GM12872 (cell line): ENCODE data around the gene EGLN2.

Source experiments
- CTCF ChIP-seq: IDR thresholded peaks from 3 replicates; pipeline ENCODE4 v1.5.1; 2011; ENCODE audit warnings: low read depth, mild to moderate bottlenecking, low read length, moderate library complexity; ENCODE audit not compliant: insufficient read depth

The EGLN2 gene

GRCh38 chr19:40798683-40799557, at the start of gene EGLN2:
EGLN2 (plus strand) TSS chr19:40799191; CDS start chr19:40800573, 1,382 bp downstream.
- no peak for TF ChIP-seq CTCF

DNA sequence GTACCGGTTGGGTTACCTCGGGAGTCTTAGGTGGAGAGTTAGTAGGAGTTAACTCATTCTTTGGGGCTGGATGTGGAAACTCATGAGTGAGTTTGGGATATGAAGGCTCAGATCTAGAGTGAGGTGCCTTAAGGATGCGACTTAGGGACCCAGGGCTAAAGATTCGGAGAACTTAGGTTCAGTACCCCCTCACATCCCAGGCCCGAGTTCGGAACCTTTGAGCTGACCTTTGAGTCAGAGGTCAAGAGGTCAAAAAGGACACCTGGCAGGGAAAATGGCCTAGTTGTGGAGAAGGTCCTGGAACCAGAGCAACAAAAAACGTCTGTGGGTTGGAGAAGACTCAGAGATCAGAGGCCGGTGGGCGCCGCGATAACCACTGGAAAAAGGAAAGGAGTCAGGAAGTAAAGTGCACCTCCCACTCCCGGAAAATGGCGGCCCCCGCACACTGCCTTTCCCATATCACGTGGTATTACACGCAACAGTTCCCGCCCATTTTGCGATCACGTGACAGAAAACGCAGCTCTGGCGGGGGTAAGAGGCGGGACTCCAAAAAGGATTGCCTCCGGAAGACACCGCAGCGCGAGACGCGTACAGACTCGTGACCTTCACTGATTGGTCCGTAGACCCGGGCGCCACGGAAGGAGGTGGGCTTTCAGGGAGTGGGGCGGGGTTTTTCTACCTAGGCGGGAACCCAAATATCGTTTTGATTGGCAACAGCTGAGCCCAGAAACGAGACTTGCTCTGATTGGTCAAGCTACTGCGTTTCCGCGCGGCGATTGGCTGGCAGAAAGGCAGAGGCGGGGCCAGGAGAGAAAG, 48.7 kb upstream of the EGLN2 start, which contains the start of gene ACTMAP:
Gene ACTMAP (minus strand): TSS at position 420 of the 816 bp plus-strand sequence. CDS start 674 bp downstream, outside the sequence.
- no peak for TF ChIP-seq CTCF

GRCh38 chr19:40750874-40751537, 48.0 kb upstream of the EGLN2 start, which contains the start of gene SNRPA:
SNRPA (plus strand) TSS chr19:40751203; CDS start chr19:40751409, 206 bp downstream.
- no peak for TF ChIP-seq CTCF

DNA sequence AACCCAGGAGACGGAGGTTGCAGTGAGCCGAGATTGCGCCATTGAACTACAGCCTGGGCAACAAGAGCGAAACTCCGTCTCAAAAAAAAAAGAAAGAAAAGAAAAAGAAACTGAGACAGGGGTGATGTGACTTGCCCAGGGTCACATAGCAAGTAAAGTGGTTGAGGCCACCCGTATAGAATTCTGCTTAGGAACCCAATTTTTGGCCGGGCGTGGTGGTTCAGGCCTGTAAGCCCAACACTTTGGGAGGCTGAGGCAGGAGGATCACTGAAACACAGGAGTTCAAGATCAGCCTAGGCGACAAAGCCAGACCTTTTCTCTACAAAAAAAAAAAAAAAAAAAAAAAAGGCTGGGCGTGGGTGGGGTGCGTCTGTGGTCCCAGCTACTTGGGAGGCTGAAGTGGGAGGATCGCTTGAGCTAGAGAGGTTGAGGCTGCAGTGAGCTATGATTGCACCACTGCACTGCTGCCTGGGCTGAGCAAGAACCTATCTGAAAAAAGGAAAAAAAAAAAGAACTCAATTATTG, 46.7 kb upstream of the EGLN2 start:
- no peak for TF ChIP-seq CTCF

- TF ChIP-seq CTCF = no peak
Measured at GRCh38 chr19:40754611-40755247, 44.3 kb upstream of the EGLN2 start.

DNA sequence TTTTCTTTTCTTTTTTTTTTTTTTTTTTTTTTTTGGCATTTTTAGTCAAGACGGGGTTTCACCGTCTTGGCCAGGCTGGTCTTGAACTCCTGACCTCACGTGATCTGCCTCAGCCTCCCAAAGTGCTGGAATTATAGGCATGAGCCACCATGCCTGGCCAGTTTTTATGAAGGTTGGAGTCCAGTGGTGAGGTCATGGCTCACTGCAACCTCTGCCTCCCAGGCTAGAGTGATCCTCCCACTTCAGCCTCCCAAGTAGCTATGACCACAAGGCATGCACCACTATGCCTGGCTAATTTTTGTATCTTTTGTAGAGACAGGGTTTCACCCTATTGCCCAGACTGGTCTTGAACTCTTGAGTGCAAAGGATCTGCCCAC, 43.8 kb upstream of the EGLN2 start:
- no peak for TF ChIP-seq CTCF
